GM19468 (cell line): ENCODE measurements around the gene TNC.
"Not testable (repeated sequence)": the region's sequence is repeated elsewhere in the genome, so short reads cannot be mapped to it uniquely, and the experiment has no call there.

Source experiments
- ATAC-seq: cut with Tn5 transposase; IDR thresholded peaks from one replicate; pipeline ENCODE4 v1.9.1; 2021; ENCODE audit warnings: mild to moderate bottlenecking, moderate library complexity, moderate number of reproducible peaks; ENCODE audit not compliant: unreplicated experiment; ENCODE audit errors: extremely low read depth

The TNC gene

GRCh38 chr9:115135821-115136778 is 18.1 kb upstream of the TNC start:
- no peak for ATAC-seq

DNA sequence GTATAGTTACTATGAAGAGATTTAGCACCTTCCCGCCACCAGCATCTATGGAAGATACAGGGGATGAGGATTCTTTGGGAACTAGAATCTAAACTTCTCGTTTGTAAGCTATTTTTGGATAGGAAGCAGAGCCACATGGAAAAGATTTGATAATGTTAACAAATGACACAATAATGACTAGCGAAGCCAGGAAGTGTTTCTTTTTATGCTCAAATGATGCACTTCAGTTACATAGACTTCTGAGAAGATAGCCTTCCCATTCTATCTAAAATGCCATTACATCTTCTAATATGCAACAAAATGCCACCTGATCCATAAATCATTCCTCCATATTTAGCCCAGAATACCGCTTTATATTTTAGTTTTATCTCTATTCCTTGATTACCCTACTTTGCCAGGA is 17.0 kb upstream of the TNC start:
- no peak for ATAC-seq

- no peak for ATAC-seq
Observed at GRCh38 chr9:115133649-115134048, 15.7 kb upstream of the TNC start.

GRCh38 chr9:115132648-115133047 is 14.7 kb upstream of the TNC start:
- ATAC-seq, result no peak

GRCh38 chr9:115130176-115130575 is 12.2 kb upstream of the TNC start:
- no peak for ATAC-seq

DNA sequence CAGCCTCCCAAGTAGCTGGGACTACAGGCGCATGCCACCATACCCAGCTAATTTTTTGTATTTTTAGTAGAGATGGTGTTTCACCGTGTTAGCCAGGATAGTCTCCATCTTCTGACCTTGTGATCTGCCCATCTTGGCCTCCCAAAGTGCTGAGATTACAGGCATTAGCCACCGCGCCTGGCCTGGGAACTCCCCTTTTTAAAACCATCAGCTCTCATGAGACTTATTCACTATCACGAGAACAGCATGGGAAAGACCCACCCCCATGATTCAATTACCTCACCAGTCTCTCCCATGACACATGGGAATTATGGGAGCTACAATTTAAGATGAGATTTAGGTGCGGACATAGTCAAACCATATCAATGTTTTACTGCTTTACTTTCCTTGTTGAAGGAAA is 10.8 kb upstream of the TNC start:
- not testable (repeated sequence) for ATAC-seq

GRCh38 chr9:115127191-115127817 is 9.3 kb upstream of the TNC start:
- ATAC-seq, result no peak

GRCh38 chr9:115126404-115126803 is 8.4 kb upstream of the TNC start:
- ATAC-seq, result no peak

DNA sequence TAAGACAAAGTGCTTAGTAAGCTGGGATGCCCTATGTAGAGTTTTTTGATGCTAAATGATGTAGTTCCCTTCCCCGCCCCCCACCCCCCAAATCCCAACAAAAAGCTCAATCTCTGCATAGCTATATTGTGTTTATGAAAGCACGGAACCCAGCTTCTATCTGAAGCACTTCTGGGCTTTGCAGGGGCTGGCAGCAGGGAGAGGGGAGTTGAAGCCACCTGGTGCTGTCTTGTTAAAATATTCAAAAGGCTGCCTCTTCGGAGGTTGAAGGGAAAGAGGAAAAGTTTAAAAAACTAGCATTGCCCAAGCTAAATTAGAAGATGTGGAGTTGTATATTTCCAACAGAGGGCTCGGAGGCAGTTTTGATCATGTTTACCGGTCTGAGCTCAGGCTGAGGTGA is 5.0 kb upstream of the TNC start:
- ATAC-seq, result no peak

- no peak for ATAC-seq
Observed at GRCh38 chr9:115121181-115121580, 3.2 kb upstream of the TNC start.

DNA sequence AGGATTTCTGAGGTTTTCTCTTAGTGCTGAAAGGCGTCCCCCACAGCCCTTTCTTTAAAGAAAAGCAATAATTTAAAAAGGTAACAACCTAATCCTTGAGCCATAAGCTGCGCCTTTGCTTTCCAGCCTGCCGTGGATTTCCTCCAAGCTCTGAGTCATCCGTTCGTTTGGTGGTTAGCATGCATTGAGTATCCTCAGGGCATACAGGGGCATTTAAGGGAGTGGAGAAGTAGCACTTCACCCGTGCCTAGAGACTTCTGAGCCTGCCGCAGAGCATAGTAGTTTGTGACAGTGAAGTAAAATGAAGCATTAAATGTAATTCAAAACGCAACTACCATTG is 892 bp upstream of the TNC start:
- no peak for ATAC-seq

DNA sequence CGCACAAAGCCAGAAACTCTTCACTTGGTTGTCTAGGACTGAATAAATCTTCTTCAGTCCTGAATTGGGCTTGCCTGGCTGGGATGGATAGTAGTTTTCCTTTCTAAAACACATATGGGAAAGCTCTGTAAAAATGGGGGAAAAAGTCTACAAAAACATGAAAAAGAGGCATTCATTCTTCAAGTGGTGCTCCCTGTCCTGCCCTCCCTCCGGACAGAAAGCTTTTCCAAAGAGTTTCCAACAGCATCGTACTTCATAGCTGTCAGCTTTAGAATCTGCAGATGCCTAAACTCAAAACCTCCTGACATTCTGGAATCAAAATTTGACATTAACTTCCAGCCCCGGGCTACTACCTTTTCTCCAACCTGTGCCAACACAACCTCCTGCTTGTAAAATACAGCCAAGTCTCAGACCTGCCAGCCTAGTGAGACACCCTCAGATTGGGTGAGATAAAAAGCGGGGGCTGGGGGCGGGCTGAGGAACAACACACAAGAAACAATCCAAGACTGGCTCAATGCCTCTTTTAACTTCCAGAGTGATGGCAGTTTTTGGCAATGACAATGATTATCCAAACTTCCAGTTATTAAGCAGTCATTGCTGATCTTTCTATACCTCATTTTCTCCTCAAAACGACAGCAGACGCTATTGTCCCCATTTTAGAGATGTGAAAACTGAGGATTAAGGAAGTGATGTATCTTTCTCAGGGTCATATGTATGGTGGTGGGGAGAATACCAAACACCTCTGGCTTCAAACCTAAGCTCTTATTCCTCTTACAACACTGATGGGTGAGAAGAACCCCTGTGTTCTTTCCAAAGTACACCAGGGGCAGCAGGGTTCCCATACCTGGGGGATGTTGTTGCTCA is 1.3 kb downstream of the TNC start:
- no peak for ATAC-seq

GRCh38 chr9:115115924-115116323 is 2.0 kb downstream of the TNC start:
- ATAC-seq, result no peak

DNA sequence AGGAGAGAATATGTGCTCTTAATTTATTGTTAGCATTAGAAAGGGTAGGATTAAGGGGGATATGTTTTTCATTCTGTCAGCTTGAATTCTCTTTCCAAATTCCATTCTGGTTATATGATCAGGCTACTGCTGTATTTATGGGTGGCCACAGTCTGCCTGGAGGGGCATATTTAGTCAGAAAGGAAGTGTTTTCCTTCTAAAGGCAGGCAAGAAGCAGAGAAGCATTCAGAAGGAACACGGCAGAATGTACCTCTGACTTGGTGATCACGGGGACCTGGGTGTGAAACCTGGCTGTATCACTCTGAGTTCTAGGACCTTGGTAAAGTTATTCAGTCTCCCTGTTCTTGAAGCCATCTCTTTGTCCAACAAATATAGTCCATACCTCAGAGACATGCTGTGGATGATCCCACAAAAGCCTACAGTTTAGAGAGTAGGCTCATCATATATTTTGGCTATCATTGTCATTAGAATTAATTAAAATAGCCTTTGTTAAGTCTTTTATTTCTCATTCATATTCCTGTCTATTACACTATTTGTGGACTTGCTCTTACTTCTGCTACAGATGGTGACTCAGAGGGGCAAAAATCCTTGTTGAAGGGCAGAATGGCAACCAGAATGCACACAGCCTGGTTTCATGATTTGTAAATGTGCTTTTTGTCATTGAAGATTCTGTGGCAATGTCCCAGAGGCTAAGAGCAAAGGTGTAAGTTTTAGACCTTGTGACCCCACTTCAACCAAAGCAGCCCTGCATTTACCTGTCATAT is 2.7 kb downstream of the TNC start:
- no peak for ATAC-seq

DNA sequence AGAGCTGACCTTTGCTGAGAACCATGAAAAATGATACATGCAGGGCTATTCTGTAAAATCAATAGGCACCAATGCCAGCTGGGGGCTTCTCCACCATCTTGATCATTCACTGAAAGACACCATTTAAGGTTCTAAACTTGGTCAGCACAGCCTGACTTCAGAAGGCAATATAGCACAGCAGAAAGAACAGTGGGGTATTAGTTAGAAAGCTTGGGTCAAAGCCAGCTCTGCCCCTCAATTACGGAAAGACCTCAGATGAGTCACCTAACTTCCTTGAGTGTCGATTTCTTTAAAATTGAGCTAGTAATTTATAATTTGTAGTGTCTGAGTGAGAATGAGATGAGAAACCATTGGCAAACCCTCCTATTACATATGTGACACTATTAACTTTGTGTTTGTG is 3.4 kb downstream of the TNC start:
- ATAC-seq, result no peak

DNA sequence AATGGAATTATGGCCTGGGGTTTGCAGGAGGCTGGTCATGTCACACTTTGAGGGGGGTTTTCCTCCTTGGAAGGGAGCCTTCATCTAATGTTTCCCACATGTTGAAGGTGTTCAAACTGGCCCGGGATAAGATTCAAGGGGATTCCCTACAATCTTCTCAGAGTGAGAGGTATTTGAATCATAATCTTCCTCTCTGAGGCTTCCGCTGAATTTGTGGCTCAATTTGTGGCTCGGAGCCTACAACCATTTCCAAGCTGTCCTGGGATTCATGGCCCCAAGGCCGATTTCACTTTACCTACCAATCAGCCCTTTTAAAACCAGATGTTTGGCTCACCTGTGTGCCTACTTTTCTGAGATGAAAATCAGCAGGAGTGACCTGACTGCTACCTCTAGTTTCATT is 3.9 kb downstream of the TNC start:
- no peak for ATAC-seq

DNA sequence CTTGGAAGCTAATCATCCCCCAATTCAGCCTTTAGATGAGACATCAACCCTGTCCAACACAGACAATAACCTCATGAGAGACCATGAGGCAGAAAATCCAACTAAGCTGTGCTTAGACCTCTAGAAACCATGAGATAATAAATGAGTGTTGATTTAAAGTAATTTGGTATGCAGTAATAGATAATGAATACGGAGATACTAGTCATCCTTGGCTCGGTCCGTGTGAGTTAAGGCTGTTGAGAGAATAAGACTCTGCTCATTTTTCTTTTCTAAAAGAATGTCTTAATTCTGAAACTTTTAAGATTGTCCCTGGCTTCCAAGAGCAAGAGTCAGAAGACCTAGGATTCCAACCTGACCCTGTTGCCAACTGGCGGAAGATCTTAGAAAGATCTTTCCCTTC is 6.1 kb downstream of the TNC start:
- no peak for ATAC-seq

GRCh38 chr9:115109486-115109885 is 8.5 kb downstream of the TNC start:
- no peak for ATAC-seq

- no peak for ATAC-seq
Observed at GRCh38 chr9:115107701-115108100, 10.3 kb downstream of the TNC start.

DNA sequence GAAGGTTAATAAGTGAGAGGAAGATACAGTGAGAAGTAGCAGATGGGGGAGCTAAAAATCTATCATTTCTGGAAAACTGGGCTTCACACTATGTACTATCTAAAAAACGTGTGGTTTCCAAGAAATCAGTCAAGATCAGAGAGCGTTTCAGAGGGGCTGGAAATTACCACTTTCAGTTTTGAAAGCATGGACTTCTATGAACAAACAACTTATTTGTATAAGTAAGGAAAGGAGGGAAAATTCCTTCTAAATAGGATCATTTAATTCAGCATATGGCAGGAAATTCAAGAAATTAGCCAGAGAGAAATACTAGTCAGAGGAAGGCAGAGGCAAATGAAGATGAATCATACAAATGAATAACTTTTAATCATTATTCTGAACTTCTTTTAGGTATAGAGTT is 11.3 kb downstream of the TNC start:
- ATAC-seq, result no peak
